IMR-90 (cell line): ENCODE data around the gene SUGCT. TPM values are rescaled to one million over a fixed set of nuclear protein-coding genes. Genes with fewer than 3 reads are reported as not detected.

ENCODE experiments used
- ATAC-seq: fragments of 200-7000 bp; cut with Tn5 transposase; 2 replicates; pipeline ENCODE4 v1.9.1; 2020; ENCODE audit warnings: low read depth, mild to moderate bottlenecking, moderate library complexity
- BruUV-seq: library from RNA; stranded (reverse); fragments of 400-500 nt; replicated peaks from 2 replicates; lab custom pipeline; 2021; lab: Mats Ljungman, UMichigan
- CTCF ChIA-PET: fragments of 300-600 bp; formaldehyde crosslinking; extraction: SDS; loops from one replicate; lab custom pipeline; 2021; ENCODE audit warnings: antibody characterized with exemption; lab: Yijun Ruan, JAX
- POLR2A ChIA-PET: fragments of 300-600 bp; sonication (Branson Sonifier 250); formaldehyde crosslinking; loops from one replicate; lab custom pipeline; 2022; ENCODE audit warnings: antibody characterized with exemption; ENCODE audit not compliant: unreplicated experiment; lab: Charles Lee
- DNase-seq: peaks from one replicate; pipeline ENCODE4 v3.0.0; 2013
- H2AFZ ChIP-seq: replicated peaks from 2 replicates; pipeline ENCODE3; 2013; ENCODE audit warnings: low read length, mild to moderate bottlenecking; ENCODE audit not compliant: poor library complexity
- H2AK5ac ChIP-seq: 2 replicates; pipeline ENCODE4 v1.6.1; 2013; ENCODE audit warnings: low read depth, low read length, inconsistent platforms
- H2AK9ac ChIP-seq: replicated peaks from 2 replicates; pipeline ENCODE3; 2013; ENCODE audit warnings: mild to moderate bottlenecking, low read depth, low read length, moderate library complexity; ENCODE audit not compliant: poor library complexity
- H2BK120ac ChIP-seq: 2 replicates; pipeline ENCODE4 v1.6.1; 2013; ENCODE audit warnings: low read depth, low read length, inconsistent platforms
- H2BK15ac ChIP-seq: 3 replicates; pipeline ENCODE4 v1.6.1; 2013; ENCODE audit warnings: low read depth, low read length, inconsistent platforms
- H2BK20ac ChIP-seq: 2 replicates; pipeline ENCODE4 v1.6.1; 2013; ENCODE audit warnings: low read depth, mild to moderate bottlenecking, inconsistent platforms, low read length, moderate library complexity
- H2BK5ac ChIP-seq: 2 replicates; pipeline ENCODE4 v1.6.1; 2013; ENCODE audit warnings: mild to moderate bottlenecking, low read depth, low read length, inconsistent platforms; ENCODE audit not compliant: poor library complexity, severe bottlenecking
- H3K14ac ChIP-seq: replicated peaks from 2 replicates; pipeline ENCODE4 v1.6.1; 2013; ENCODE audit warnings: low read depth, low read length, inconsistent platforms
- H3K18ac ChIP-seq: 2 replicates; pipeline ENCODE4 v1.6.1; 2013; ENCODE audit warnings: low read depth, low read length, control low read depth
- H3K23ac ChIP-seq: 2 replicates; pipeline ENCODE4 v1.6.1; 2013; ENCODE audit warnings: low read depth, low read length, inconsistent platforms
- H3K27ac ChIP-seq: 2 replicates; pipeline ENCODE4 v1.5.1; 2013; ENCODE audit warnings: mild to moderate bottlenecking, control low read depth, low read length; ENCODE audit not compliant: insufficient read depth
- H3K27me3 ChIP-seq: 2 replicates; pipeline ENCODE4 v1.6.1; 2013; ENCODE audit warnings: low read length; ENCODE audit not compliant: control insufficient read depth, insufficient read depth
- H3K36me3 ChIP-seq: 2 replicates; pipeline ENCODE4 v1.6.1; 2013; ENCODE audit warnings: low read length, mixed read lengths; ENCODE audit not compliant: control insufficient read depth, insufficient read depth
- H3K4ac ChIP-seq: 2 replicates; pipeline ENCODE4 v1.6.1; 2013; ENCODE audit warnings: low read depth, low read length, inconsistent platforms
- H3K4me1 ChIP-seq: 2 replicates; pipeline ENCODE4 v1.6.1; 2013; ENCODE audit warnings: low read length, mixed read lengths; ENCODE audit not compliant: control insufficient read depth, insufficient read depth
- H3K4me2 ChIP-seq: 2 replicates; pipeline ENCODE4 v1.6.1; 2013; ENCODE audit warnings: low read depth, mild to moderate bottlenecking, control low read depth, low read length, moderate library complexity
- H3K4me3 ChIP-seq: 2 replicates; pipeline ENCODE4 v1.5.1; 2013; ENCODE audit warnings: low read depth, mild to moderate bottlenecking, control low read depth, low read length, moderate library complexity; ENCODE audit not compliant: insufficient read depth
- H3K56ac ChIP-seq: 2 replicates; pipeline ENCODE4 v1.6.1; 2013; ENCODE audit warnings: low read length, inconsistent platforms; ENCODE audit not compliant: insufficient read depth; ENCODE audit errors: extremely low read depth
- H3K79me1 ChIP-seq, 2 experiments: 2 replicates each; pipeline ENCODE4 v1.6.1; 2013; ENCODE audit warnings: low read length in 2 of 2, inconsistent platforms in 1 of 2, low read depth in 1 of 2
- H3K9ac ChIP-seq: 2 replicates; pipeline ENCODE4 v1.6.1; 2013; ENCODE audit warnings: low read depth, low read length, control low read depth
- H3K9me1 ChIP-seq: 2 replicates; pipeline ENCODE4 v1.6.1; 2013; ENCODE audit warnings: low read length, inconsistent platforms; ENCODE audit not compliant: insufficient read depth
- H3K9me3 ChIP-seq: 2 replicates; pipeline ENCODE4 v1.6.1; 2013; ENCODE audit warnings: low read length; ENCODE audit not compliant: control insufficient read depth, insufficient read depth
- H4K20me1 ChIP-seq: 2 replicates; pipeline ENCODE4 v1.6.1; 2013; ENCODE audit warnings: low read length, inconsistent platforms; ENCODE audit not compliant: insufficient read depth
- H4K5ac ChIP-seq: 2 replicates; pipeline ENCODE4 v1.6.1; 2013; ENCODE audit warnings: mild to moderate bottlenecking, low read depth, low read length, control low read depth
- H4K8ac ChIP-seq, 2 experiments: 2 replicates each; pipeline ENCODE4 v1.6.1; 2013; ENCODE audit warnings: low read depth in 2 of 2, low read length in 2 of 2, control low read depth in 1 of 2, inconsistent platforms in 1 of 2
- H4K91ac ChIP-seq: 2 replicates; pipeline ENCODE4 v1.6.1; 2013; ENCODE audit warnings: low read depth, low read length, inconsistent platforms; ENCODE audit not compliant: insufficient read depth
- BHLHE40 ChIP-seq: fragments of 150-350 bp; IDR thresholded peaks from 2 replicates; pipeline ENCODE4 v1.6.1; 2016; ENCODE audit warnings: mild to moderate bottlenecking, low read depth, low read length
- CEBPB ChIP-seq: IDR thresholded peaks from 2 replicates; pipeline ENCODE4 v1.6.1; 2012; ENCODE audit warnings: low read depth, low read length, improper control_type of control experiment
- CHD1 ChIP-seq: IDR thresholded peaks from 2 replicates; pipeline ENCODE4 v1.6.1; 2012; ENCODE audit warnings: low read depth, low read length, improper control_type of control experiment
- CTCF ChIP-seq: conservative IDR thresholded peaks from 2 replicates; pipeline ENCODE4 v1.5.1; 2012; ENCODE audit warnings: mild to moderate bottlenecking, low read depth, low read length, improper control_type of control experiment
- ELK1 ChIP-seq: fragments of 150-350 bp; IDR thresholded peaks from 2 replicates; pipeline ENCODE4 v1.6.1; 2016; ENCODE audit warnings: low read depth, mild to moderate bottlenecking, low read length, moderate library complexity, borderline replicate concordance
- FOS ChIP-seq: fragments of 150-350 bp; IDR thresholded peaks from 2 replicates; pipeline ENCODE4 v1.6.1; 2016; ENCODE audit warnings: low read depth, low read length
- MAFK ChIP-seq: IDR thresholded peaks from 2 replicates; pipeline ENCODE4 v1.6.1; 2012; ENCODE audit warnings: low read depth, low read length, improper control_type of control experiment
- MAZ ChIP-seq: IDR thresholded peaks from 2 replicates; pipeline ENCODE4 v1.6.1; 2012; ENCODE audit warnings: low read depth, mild to moderate bottlenecking, low read length, improper control_type of control experiment, moderate library complexity, borderline replicate concordance
- MXI1 ChIP-seq: IDR thresholded peaks from 2 replicates; pipeline ENCODE4 v1.6.1; 2012; ENCODE audit warnings: low read depth, mild to moderate bottlenecking, low read length, moderate library complexity, borderline replicate concordance
- NFE2L2 ChIP-seq: fragments of 150-350 bp; IDR thresholded peaks from 2 replicates; pipeline ENCODE4 v1.6.1; 2016; ENCODE audit warnings: low read depth, mild to moderate bottlenecking, low read length
- POLR2A ChIP-seq: IDR thresholded peaks from 2 replicates; pipeline ENCODE4 v1.6.1; 2012; ENCODE audit warnings: mild to moderate bottlenecking, low read depth, low read length
- RAD21 ChIP-seq: IDR thresholded peaks from 2 replicates; pipeline ENCODE4 v1.6.1; 2012; ENCODE audit warnings: low read length, improper control_type of control experiment
- RCOR1 ChIP-seq: IDR thresholded peaks from 2 replicates; pipeline ENCODE4 v1.6.1; 2012; ENCODE audit warnings: mild to moderate bottlenecking, low read length, improper control_type of control experiment; ENCODE audit not compliant: insufficient replicate concordance
- RFX5 ChIP-seq: IDR thresholded peaks from 2 replicates; pipeline ENCODE4 v1.8.0; 2012; ENCODE audit warnings: low read depth, mild to moderate bottlenecking, low read length, moderate library complexity
- SMC3 ChIP-seq: fragments of 150-350 bp; IDR thresholded peaks from 2 replicates; pipeline ENCODE4 v1.6.1; 2016; ENCODE audit warnings: low read depth, mild to moderate bottlenecking, antibody characterized with exemption, low read length, moderate library complexity
- WGBS, 2 experiments: methylation state at CpG; one replicate each; pipeline versions ENCODE4 v1.1.5 to v1.1.7; 2013; ENCODE audit warnings: missing lambda C conversion rate in 2 of 2; ENCODE audit not compliant: insufficient read length in 1 of 2; ENCODE audit errors: extremely low coverage in 2 of 2; 5-methylcytosine and 5-hydroxymethylcytosine counted together
- dilution Hi-C: fragments of 300-500 bp; cut with HindIII; formaldehyde crosslinking; loops from one replicate; pipeline ENCODE4 v1.14.3; 2018; ENCODE audit warnings: low sequenced_read_pairs; ENCODE audit not compliant: unreplicated experiment
- in situ Hi-C: fragments of 300-500 bp; cut with MboI; formaldehyde crosslinking; loops from 3 replicates; pipeline ENCODE4 v1.14.3; 2019; ENCODE audit warnings: low sequenced_read_pairs, inconsistent platforms, mixed read lengths
- intact Hi-C: fragments of 100-400 bp; cut with micrococcal nuclease; formaldehyde crosslinking; loops from 2 replicates; pipeline ENCODE4 v1.10.0; 2022
- polyA plus RNA-seq, 3 experiments: library from polyadenylated mRNA; depleted of rRNA; stranded (reverse); fragments of >200 nt; gene quantifications; 2 replicates each; pipeline ENCODE4 v1.2.3, GENCODE V29; 2012; ENCODE audit warnings: low replicate concordance in 1 of 3
- total RNA-seq: library from RNA; depleted of rRNA; stranded (reverse); fragments of >200 nt; gene quantifications from 2 replicates; pipeline ENCODE4 v1.2.3, GENCODE V29; 2012
- TF ChIP-seq, protein P1 (sequence below): fragments of 150-350 bp; IDR thresholded peaks from 2 replicates; pipeline ENCODE4 v1.6.1; 2017; ENCODE audit warnings: mild to moderate bottlenecking, antibody characterized with exemption, low read length, low read depth

The SUGCT gene
- total and polyA plus RNA-seq, 2 of the 4 experiments (the other 2 are of a cell fraction): 5.9 to 8.3 TPM

GRCh38 chr7:40544221-40544723 is 409.5 kb downstream of the SUGCT start:
- in situ Hi-C loops: no loop called here
- Histone ChIP-seq H2BK15ac (peak overlapping the region; percentile 41; the same call in 1 of the 3 replicates), H3K4me2 (no peak overlapping the region), H4K5ac (peak overlapping the region; percentile 28; the same call in 1 of the 2 replicates), H2AK5ac (no peak overlapping the region), H3K23ac (no peak overlapping the region), H4K20me1 (no peaks in the 10 kb centered on the region), H3K56ac (no peak overlapping the region), H3K9me1 (no peaks in the 10 kb centered on the region), H3K14ac (no peak overlapping the region), H2BK120ac (no peak overlapping the region), H3K36me3 (no peaks in the 10 kb centered on the region), H4K8ac (no peak overlapping the region), H3K27ac (no peak overlapping the region), H3K79me1 (no peaks in the 10 kb centered on the region), H3K4ac (no peak overlapping the region), H3K9me3 (no peaks in the 10 kb centered on the region), H2AFZ (no peak overlapping the region), H3K27me3 (no peaks in the 10 kb centered on the region), H3K9ac (no peak overlapping the region), H2AK9ac (no peak overlapping the region), H3K18ac (no peak overlapping the region; the same call in 1 of the 2 replicates), H2BK5ac (no peak overlapping the region), H2BK20ac (no peak overlapping the region), H3K4me1 (peaks cover 7% of the 10 kb centered on the region), H4K91ac (no peak overlapping the region), H3K4me3 (no peak overlapping the region)
- no CpG with 5 or more reads among the region's 6 CpGs for WGBS, 2 experiments
- intact Hi-C loops: no loop called here
- TF ChIP-seq CTCF: no peak
- TF ChIP-seq SMC3: no peak
- no peak for TF ChIP-seq BHLHE40
- TF ChIP-seq FOS: no peak
- TF ChIP-seq CEBPB: no peak
- no peak for TF ChIP-seq RAD21
- no peak for TF ChIP-seq ELK1
- no peak for TF ChIP-seq POLR2A
- no peak for TF ChIP-seq MXI1
- TF ChIP-seq RCOR1: no peak
- no peak for TF ChIP-seq CHD1
- TF ChIP-seq, protein P1, sequence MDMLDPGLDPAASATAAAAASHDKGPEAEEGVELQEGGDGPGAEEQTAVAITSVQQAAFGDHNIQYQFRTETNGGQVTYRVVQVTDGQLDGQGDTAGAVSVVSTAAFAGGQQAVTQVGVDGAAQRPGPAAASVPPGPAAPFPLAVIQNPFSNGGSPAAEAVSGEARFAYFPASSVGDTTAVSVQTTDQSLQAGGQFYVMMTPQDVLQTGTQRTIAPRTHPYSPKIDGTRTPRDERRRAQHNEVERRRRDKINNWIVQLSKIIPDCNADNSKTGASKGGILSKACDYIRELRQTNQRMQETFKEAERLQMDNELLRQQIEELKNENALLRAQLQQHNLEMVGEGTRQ: no peak
- TF ChIP-seq RFX5: no peak
- TF ChIP-seq MAZ: no peak
- TF ChIP-seq NFE2L2: no peak
- TF ChIP-seq MAFK: no peak
- ATAC-seq (no peak), DNase-seq (no peak)
- ChIA-PET POLR2A (no interaction called here), CTCF (interaction anchor here (0.6 to 1.0 kb wide), 2 partner anchors 12 to 164 kb away, joined by 3 read pairs; no protein-coding TSS in a partner anchor)
- no TSS peak for BruUV-seq
- dilution Hi-C loops: no loop called here
